Measurements from ENCODE around the gene ANXA4. TPM values are rescaled to one million over a fixed set of nuclear protein-coding genes. Genes with fewer than 3 reads are reported as not detected.
"Not testable (repeated sequence)": the region's sequence is repeated elsewhere in the genome, so short reads cannot be mapped to it uniquely, and the experiment has no call there.

The ANXA4 gene
- total RNA-seq, 4 donors from 2014 or later = 33.3 to 125 (median 99.4) TPM

- H3K27ac ChIP-seq = peak overlapping the region; percentile 42 to 72 (median 64)
- intact Hi-C loops (cut with DNase I; ENCODE audit: low total_unique reads) = no loop called here
- no peak for DNase-seq
- H3K36me3 ChIP-seq = no peaks in the 10 kb centered on the region
- H3K4me3 ChIP-seq = no peak overlapping the region
- no peak for TF ChIP-seq EP300 (IDR thresholded peaks at IDR 0.05; ENCODE audit: low read depth)
- TF ChIP-seq POLR2A (IDR thresholded peaks at IDR 0.05) = no peak
- no peak for TF ChIP-seq POLR2AphosphoS5 (IDR thresholded peaks at IDR 0.05)
- no peak for TF ChIP-seq CTCF (IDR thresholded peaks at IDR 0.05)
- no peaks in the 10 kb centered on the region for H3K27me3 ChIP-seq
- in situ Hi-C loops (cut with MboI; ENCODE audit: low pct_ligation_motif_present in 1 of 4, low pct_unique_long_range_greater_than_20kb in 1 of 4, low sequenced_read_pairs in 3 of 4) = no loop called here
- no peaks in the 10 kb centered on the region for H3K9me3 ChIP-seq
- WGBS, 2 donors (ENCODE audit: low coverage in 1 of 2) = 59% methylated on average over 1 of the region's 1 CpG; no CpG with 5 or more reads in 1 of the 2 donors
- peaks cover 12 to 46% (median 30%) of the 10 kb centered on the region in 4 donors for H3K4me1 ChIP-seq
Observed at GRCh38 chr2:69754633-69755032, 12.7 kb downstream of the ANXA4 start.

GRCh38 chr2:69755862-69756467 is 14.0 kb downstream of the ANXA4 start:
- Histone ChIP-seq H3K36me3 (no peaks in the 10 kb centered on the region), H3K27ac (peak overlapping the region; percentile 42 to 72 (median 64)), H3K9me3 (no peaks in the 10 kb centered on the region), H3K27me3 (no peaks in the 10 kb centered on the region), H3K4me3 (no peak overlapping the region), H3K4me1 (peaks cover 12 to 46% (median 30%) of the 10 kb centered on the region in 4 donors)
- intact Hi-C loops (cut with DNase I; ENCODE audit: low total_unique reads) (no loop called here), in situ Hi-C loops (cut with MboI; ENCODE audit: low pct_ligation_motif_present in 1 of 4, low pct_unique_long_range_greater_than_20kb in 1 of 4, low sequenced_read_pairs in 3 of 4) (no loop called here)
- 42 to 50% methylated on average over 2 of the region's 2 CpGs for WGBS, 2 donors (ENCODE audit: low coverage in 1 of 2)
- TF ChIP-seq EP300 (IDR thresholded peaks at IDR 0.05; ENCODE audit: low read depth) = no peak
- no peak for TF ChIP-seq CTCF (IDR thresholded peaks at IDR 0.05)
- TF ChIP-seq POLR2A (IDR thresholded peaks at IDR 0.05) = no peak
- TF ChIP-seq POLR2AphosphoS5 (IDR thresholded peaks at IDR 0.05) = no peak
- DNase-seq = peak; percentile 31

GRCh38 chr2:69762025-69762424 is 20.1 kb downstream of the ANXA4 start:
- no peak for DNase-seq
- TF ChIP-seq POLR2A (IDR thresholded peaks at IDR 0.05) (no peak), CTCF (IDR thresholded peaks at IDR 0.05) (no peak), POLR2AphosphoS5 (IDR thresholded peaks at IDR 0.05) (no peak), EP300 (IDR thresholded peaks at IDR 0.05; ENCODE audit: low read depth) (no peak)
- in situ Hi-C loops (cut with MboI; ENCODE audit: low pct_ligation_motif_present in 1 of 4, low pct_unique_long_range_greater_than_20kb in 1 of 4, low sequenced_read_pairs in 3 of 4) = no loop called here
- Histone ChIP-seq H3K27me3 (no peaks in the 10 kb centered on the region), H3K4me3 (no peak overlapping the region), H3K4me1 (peaks cover 3 to 40% (median 32%) of the 10 kb centered on the region in 4 donors), H3K9me3 (no peaks in the 10 kb centered on the region), H3K36me3 (no peaks in the 10 kb centered on the region), H3K27ac (peak overlapping the region in 1 of 4 donors; percentile 59)
- 94 to 100% methylated on average over 2 of the region's 2 CpGs for WGBS, 2 donors (ENCODE audit: low coverage in 1 of 2)
- intact Hi-C loops (cut with DNase I; ENCODE audit: low total_unique reads) = no loop called here

GRCh38 chr2:69762513-69763494 is 20.9 kb downstream of the ANXA4 start:
- Histone ChIP-seq H3K4me3 (no peak overlapping the region), H3K27ac (peak overlapping the region; percentile 11 to 59 (median 52)), H3K36me3 (no peaks in the 10 kb centered on the region), H3K27me3 (no peaks in the 10 kb centered on the region), H3K4me1 (peaks cover 4 to 48% (median 34%) of the 10 kb centered on the region in 4 donors), H3K9me3 (no peaks in the 10 kb centered on the region)
- WGBS, 2 donors (ENCODE audit: low coverage in 1 of 2) = 58 to 81% methylated on average over 3 to 14 of the region's 14 CpGs
- no peak for TF ChIP-seq EP300 (IDR thresholded peaks at IDR 0.05; ENCODE audit: low read depth)
- TF ChIP-seq CTCF (IDR thresholded peaks at IDR 0.05) = no peak
- no peak for TF ChIP-seq POLR2A (IDR thresholded peaks at IDR 0.05)
- TF ChIP-seq POLR2AphosphoS5 (IDR thresholded peaks at IDR 0.05) = no peak
- DNase-seq = no peak
- intact Hi-C loops (cut with DNase I; ENCODE audit: low total_unique reads) = no loop called here
- in situ Hi-C loops (cut with MboI; ENCODE audit: low pct_ligation_motif_present in 1 of 4, low pct_unique_long_range_greater_than_20kb in 1 of 4, low sequenced_read_pairs in 3 of 4) = no loop called here

GRCh38 chr2:69763831-69764230 is 21.9 kb downstream of the ANXA4 start:
- H3K9me3 ChIP-seq; in situ Hi-C loops (cut with MboI; ENCODE audit: low pct_ligation_motif_present in 1 of 4, low pct_unique_long_range_greater_than_20kb in 1 of 4, low sequenced_read_pairs in 3 of 4); H3K36me3 ChIP-seq; DNase-seq; H3K4me3 ChIP-seq; intact Hi-C loops (cut with DNase I; ENCODE audit: low total_unique reads); H3K27me3 ChIP-seq: not testable (repeated sequence)
- peak overlapping the region in 3 of 4 donors; percentile 11 to 58 (median 14) for H3K27ac ChIP-seq
- peaks cover 4 to 58% (median 39%) of the 10 kb centered on the region in 4 donors for H3K4me1 ChIP-seq
- 43 to 86% methylated on average over 1 to 7 of the region's 7 CpGs for WGBS, 2 donors (ENCODE audit: low coverage in 1 of 2)
